Activated CD4-positive, CD25-positive, alpha-beta regulatory T cell treated with anti-CD3 and anti-CD28 coated beads, Interleukin-2, amount 50 U/mL, for 72 hours (primary cell): ENCODE data around the gene VDAC1.
"Not testable (repeated sequence)": the region's sequence is repeated elsewhere in the genome, so short reads cannot be mapped to it uniquely, and the experiment has no call there.

ENCODE experiments used
- DNase-seq: peaks from one replicate; pipeline ENCODE4 v3.0.0; 2021

The VDAC1 gene

GRCh38 chr5:133938039-133938821 is 66.5 kb downstream of the VDAC1 start:
- no peak for DNase-seq

GRCh38 chr5:133937628-133938027 is 67.1 kb downstream of the VDAC1 start:
- DNase-seq = not testable (repeated sequence)

GRCh38 chr5:133936651-133937015 is 68.1 kb downstream of the VDAC1 start:
- no peak for DNase-seq

- DNase-seq = not testable (repeated sequence)
These were observed 68.7 kb downstream of the VDAC1 start for GRCh38 chr5:133935991-133936650.

GRCh38 chr5:133935667-133935940 is 69.2 kb downstream of the VDAC1 start:
- no peak for DNase-seq

GRCh38 chr5:133934822-133935666 is 69.7 kb downstream of the VDAC1 start:
- no peak for DNase-seq

GRCh38 chr5:133934311-133934710 is 70.5 kb downstream of the VDAC1 start:
- no peak for DNase-seq

- no peak for DNase-seq
These were observed 71.0 kb downstream of the VDAC1 start for GRCh38 chr5:133933670-133934295.

- DNase-seq = no peak
These were observed 71.6 kb downstream of the VDAC1 start for GRCh38 chr5:133933169-133933509.

GRCh38 chr5:133932441-133933168 is 72.2 kb downstream of the VDAC1 start:
- no peak for DNase-seq

- DNase-seq = no peak
These were observed 73.2 kb downstream of the VDAC1 start for GRCh38 chr5:133931546-133931945.

- no peak for DNase-seq
These were observed 74.0 kb downstream of the VDAC1 start for GRCh38 chr5:133930813-133931090.

- DNase-seq = peak; percentile 45
These were observed 74.5 kb downstream of the VDAC1 start for GRCh38 chr5:133930061-133930812.

- no peak for DNase-seq
These were observed 76.0 kb downstream of the VDAC1 start for GRCh38 chr5:133928587-133929393.

GRCh38 chr5:133927300-133928180 is 77.2 kb downstream of the VDAC1 start:
- no peak for DNase-seq

GRCh38 chr5:133926489-133927299 is 78.1 kb downstream of the VDAC1 start:
- DNase-seq = no peak

- DNase-seq = no peak
These were observed 78.8 kb downstream of the VDAC1 start for GRCh38 chr5:133925866-133926488.

GRCh38 chr5:133925269-133925668 is 79.5 kb downstream of the VDAC1 start:
- DNase-seq = no peak
